Measurements from ENCODE around the gene SLC25A18. TPM values are rescaled to one million over a fixed set of nuclear protein-coding genes. Genes with fewer than 3 reads are reported as not detected.

SLC25A18 gene
- total RNA-seq, 2 donors from 2014 or later, result 2.1 to 4.9 TPM

DNA sequence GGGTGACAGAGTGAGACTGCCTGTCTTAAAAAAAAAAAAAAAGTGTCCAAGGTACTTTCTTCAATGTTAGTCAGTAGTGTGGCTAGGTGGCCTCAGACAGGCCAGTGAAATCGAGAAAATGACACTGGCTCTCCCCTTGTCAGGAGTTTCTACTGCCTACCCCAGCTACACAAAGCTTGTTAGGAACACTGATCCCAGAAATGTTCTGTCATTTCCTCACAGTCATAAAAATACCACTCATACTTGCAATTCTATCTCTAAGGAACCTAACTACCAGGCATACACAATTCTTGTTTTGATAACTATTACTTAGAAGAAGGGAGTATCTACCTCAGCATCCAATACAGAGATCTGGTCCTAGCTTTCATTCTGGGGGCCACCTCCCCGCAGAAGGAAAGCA is 33.9 kb downstream of the SLC25A18 start:
- no peaks in the 10 kb centered on the region for H3K9me3 ChIP-seq
- no peak overlapping the region for H3K27ac ChIP-seq
- H3K4me1 ChIP-seq, result no peaks in the 10 kb centered on the region

DNA sequence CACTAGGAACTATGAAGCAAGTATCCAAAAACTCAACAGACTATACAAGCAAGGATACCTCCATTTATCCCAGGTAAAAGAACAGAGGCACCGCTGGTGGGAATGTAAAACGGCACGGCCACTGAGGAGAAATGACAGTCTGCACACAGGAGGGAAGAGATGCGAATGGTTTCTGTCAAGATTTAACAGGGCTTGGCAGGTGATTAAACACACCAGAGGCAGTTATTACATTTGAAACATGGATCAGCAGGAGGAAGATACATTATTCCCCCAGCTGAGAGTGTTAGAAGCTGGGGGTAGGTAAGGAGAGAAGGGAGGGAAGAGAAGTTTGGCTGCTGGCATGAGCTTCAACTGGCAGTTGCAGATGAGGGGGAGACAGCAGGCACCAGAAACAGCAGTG is 35.0 kb downstream of the SLC25A18 start:
- WGBS, 2 donors, result 91 to 95% methylated on average over 4 of the region's 4 CpGs
- Histone ChIP-seq H3K4me3 (no peak overlapping the region), H3K4me1 (no peaks in the 10 kb centered on the region), H3K9me3 (no peaks in the 10 kb centered on the region), H3K36me3 (replicated peaks in 1 of 2; ENCODE audit: insufficient read depth in 1 of 2, low read depth in 2 of 2) (peaks cover 14 to 41% of the 10 kb centered on the region in 2 donors), H3K27ac (no peak overlapping the region), H3K27me3 (no peaks in the 10 kb centered on the region)
- ATAC-seq, result no peak
- no peak for DNase-seq
- intact Hi-C loops (cut with DNase I), result no loop called here
- TF ChIP-seq, protein P1, sequence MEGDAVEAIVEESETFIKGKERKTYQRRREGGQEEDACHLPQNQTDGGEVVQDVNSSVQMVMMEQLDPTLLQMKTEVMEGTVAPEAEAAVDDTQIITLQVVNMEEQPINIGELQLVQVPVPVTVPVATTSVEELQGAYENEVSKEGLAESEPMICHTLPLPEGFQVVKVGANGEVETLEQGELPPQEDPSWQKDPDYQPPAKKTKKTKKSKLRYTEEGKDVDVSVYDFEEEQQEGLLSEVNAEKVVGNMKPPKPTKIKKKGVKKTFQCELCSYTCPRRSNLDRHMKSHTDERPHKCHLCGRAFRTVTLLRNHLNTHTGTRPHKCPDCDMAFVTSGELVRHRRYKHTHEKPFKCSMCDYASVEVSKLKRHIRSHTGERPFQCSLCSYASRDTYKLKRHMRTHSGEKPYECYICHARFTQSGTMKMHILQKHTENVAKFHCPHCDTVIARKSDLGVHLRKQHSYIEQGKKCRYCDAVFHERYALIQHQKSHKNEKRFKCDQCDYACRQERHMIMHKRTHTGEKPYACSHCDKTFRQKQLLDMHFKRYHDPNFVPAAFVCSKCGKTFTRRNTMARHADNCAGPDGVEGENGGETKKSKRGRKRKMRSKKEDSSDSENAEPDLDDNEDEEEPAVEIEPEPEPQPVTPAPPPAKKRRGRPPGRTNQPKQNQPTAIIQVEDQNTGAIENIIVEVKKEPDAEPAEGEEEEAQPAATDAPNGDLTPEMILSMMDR (IDR thresholded peaks at IDR 0.05), result no peak
- TF ChIP-seq POLR2A (IDR thresholded peaks at IDR 0.05), result no peak

More for the DNA sequence above, 33.9 kb downstream of the SLC25A18 start:
- Histone ChIP-seq H3K4me3 (no peak overlapping the region), H3K36me3 (replicated peaks in 1 of 2; ENCODE audit: insufficient read depth in 1 of 2, low read depth in 2 of 2) (peaks cover 15 to 47% of the 10 kb centered on the region in 2 donors), H3K27me3 (no peaks in the 10 kb centered on the region)
- DNase-seq (no peak), ATAC-seq (no peak)
- intact Hi-C loops (cut with DNase I), result no loop called here
- TF ChIP-seq, protein P1 (IDR thresholded peaks at IDR 0.05), result no peak
- TF ChIP-seq POLR2A (IDR thresholded peaks at IDR 0.05), result no peak
- WGBS, 2 donors, result 92 to 97% methylated on average over 2 of the region's 2 CpGs

DNA sequence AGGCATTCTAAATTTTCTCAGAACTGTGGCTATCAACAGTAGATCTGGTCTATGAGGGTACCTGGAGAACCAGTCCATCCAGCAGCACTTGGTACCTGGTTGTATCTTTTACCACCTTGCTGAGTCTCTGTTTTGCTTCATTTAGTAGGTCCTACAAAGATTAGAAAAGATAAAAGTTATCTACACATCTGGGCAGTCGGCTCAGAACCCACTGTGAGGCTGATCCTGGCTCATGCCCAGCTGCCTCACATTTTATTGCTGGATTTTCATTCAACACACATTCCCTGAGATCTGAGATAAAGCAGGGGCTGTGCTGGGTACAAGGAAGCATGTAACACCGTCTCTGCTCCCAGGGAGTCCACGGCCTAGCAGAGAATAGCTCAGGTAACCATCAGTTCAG is 37.7 kb downstream of the SLC25A18 start:
- no peak for ATAC-seq
- H3K9me3 ChIP-seq, result no peaks in the 10 kb centered on the region
- intact Hi-C loops (cut with DNase I), result no loop called here
- H3K36me3 ChIP-seq (replicated peaks in 1 of 2; ENCODE audit: insufficient read depth in 1 of 2, low read depth in 2 of 2), result peaks cover 9 to 32% of the 10 kb centered on the region in 2 donors
- no peaks in the 10 kb centered on the region for H3K4me1 ChIP-seq
- no peaks in the 10 kb centered on the region for H3K27me3 ChIP-seq
- no peak for DNase-seq
- no peak overlapping the region for H3K27ac ChIP-seq
- no peak overlapping the region for H3K4me3 ChIP-seq
- 42 to 70% methylated on average over 3 of the region's 3 CpGs for WGBS, 2 donors
- TF ChIP-seq POLR2A (IDR thresholded peaks at IDR 0.05), result no peak
- TF ChIP-seq, protein P1 (IDR thresholded peaks at IDR 0.05), result no peak

DNA sequence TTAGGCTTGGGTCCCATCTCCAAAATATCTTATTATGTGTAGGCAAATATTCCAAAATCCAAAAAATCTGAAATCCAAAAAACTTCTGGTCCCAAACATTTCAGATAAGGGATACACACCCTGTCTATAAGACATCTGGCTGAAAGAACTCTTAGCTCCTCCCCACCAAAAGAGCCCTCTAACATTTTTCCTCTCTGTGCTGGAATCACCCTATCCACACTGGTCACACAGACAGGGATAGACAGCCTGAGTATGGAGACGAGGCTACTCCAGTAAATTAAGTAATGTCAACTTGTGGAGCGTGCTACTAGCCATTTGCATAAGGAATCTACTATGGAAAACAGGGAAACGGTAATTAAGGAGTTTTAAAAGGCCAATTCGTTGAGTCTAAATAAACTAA is 40.4 kb downstream of the SLC25A18 start:
- 86 to 88% methylated on average over 4 of the region's 4 CpGs for WGBS, 2 donors
- Histone ChIP-seq H3K4me3 (no peak overlapping the region), H3K36me3 (replicated peaks in 1 of 2; ENCODE audit: insufficient read depth in 1 of 2, low read depth in 2 of 2) (peaks cover 2 to 11% of the 10 kb centered on the region in 2 donors), H3K4me1 (no peaks in the 10 kb centered on the region), H3K27me3 (no peaks in the 10 kb centered on the region), H3K27ac (no peak overlapping the region), H3K9me3 (no peaks in the 10 kb centered on the region)
- no peak for TF ChIP-seq POLR2A (IDR thresholded peaks at IDR 0.05)
- TF ChIP-seq, protein P1 (IDR thresholded peaks at IDR 0.05), result no peak
- DNase-seq (no peak), ATAC-seq (no peak)
- intact Hi-C loops (cut with DNase I), result no loop called here

DNA sequence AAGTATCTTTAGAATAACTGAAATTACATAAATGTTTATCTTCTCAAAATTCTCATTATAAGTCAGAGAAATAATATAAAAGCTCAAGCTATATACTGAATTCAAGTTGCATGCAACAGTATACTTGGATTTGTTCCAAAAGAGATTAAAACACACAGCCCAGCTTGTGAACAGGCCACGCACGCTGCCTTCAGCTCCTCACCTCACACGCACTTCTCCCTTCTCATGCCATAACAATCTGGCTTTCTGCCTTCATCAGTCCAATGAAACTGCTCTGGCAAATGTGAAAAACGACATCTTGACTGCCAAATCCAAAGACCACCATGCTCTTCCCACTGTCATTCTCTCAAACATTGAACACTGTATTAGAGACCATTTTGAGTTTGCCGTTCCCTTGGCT is 43.2 kb downstream of the SLC25A18 start:
- WGBS, 2 donors, result 64 to 68% methylated on average over 5 of the region's 5 CpGs
- DNase-seq (no peak), ATAC-seq (no peak)
- intact Hi-C loops (cut with DNase I), result no loop called here
- H3K27me3 ChIP-seq, result no peaks in the 10 kb centered on the region
- no peaks in the 10 kb centered on the region for H3K9me3 ChIP-seq
- no peak overlapping the region for H3K4me3 ChIP-seq
- peaks cover 0 to 6% of the 10 kb centered on the region in 2 donors for H3K36me3 ChIP-seq (replicated peaks in 1 of 2; ENCODE audit: insufficient read depth in 1 of 2, low read depth in 2 of 2)
- TF ChIP-seq, protein P1 (IDR thresholded peaks at IDR 0.05), result no peak
- H3K27ac ChIP-seq, result no peak overlapping the region
- H3K4me1 ChIP-seq, result no peaks in the 10 kb centered on the region
